OCI-LY3 (cell line): ENCODE results near the gene NEDD4L.

Experiments used
- H2AFZ ChIP-seq: fragments of 200-600, 300-600 bp; shearing (Covaris generic); 2 replicates; pipeline ENCODE4 v1.6.0; 2014; ENCODE audit warnings: antibody characterized with exemption, low read depth, low read length
- H3K27ac ChIP-seq: fragments of 200-600, 300-600 bp; sonication (generic); 2 replicates; pipeline ENCODE4 v1.5.1; 2014; ENCODE audit warnings: mild to moderate bottlenecking, low read length, moderate library complexity, mixed read lengths
- H3K27me3 ChIP-seq: fragments of 200-600, 300-600 bp; sonication (generic); 2 replicates; pipeline ENCODE4 v1.6.1; 2014; ENCODE audit warnings: low read depth, low read length, mixed read lengths
- H3K36me3 ChIP-seq: fragments of 200-600, 300-600 bp; sonication (generic); replicated peaks from 2 replicates; pipeline ENCODE3; 2014; ENCODE audit warnings: low read depth, low read length, mixed read lengths
- H3K4me1 ChIP-seq: fragments of 300-600, 200-600 bp; sonication (generic); 2 replicates; pipeline ENCODE4 v1.6.1; 2014; ENCODE audit warnings: low read length, mixed read lengths
- H3K4me2 ChIP-seq: fragments of 200-600, 300-600 bp; sonication (generic); 2 replicates; pipeline ENCODE4 v1.6.1; 2014; ENCODE audit warnings: low read length, mixed read lengths
- H3K4me3 ChIP-seq: fragments of 300-600, 200-600 bp; sonication (generic); 2 replicates; pipeline ENCODE4 v1.5.1; 2014; ENCODE audit warnings: antibody characterized with exemption, mild to moderate bottlenecking, low read length, moderate library complexity
- H3K79me2 ChIP-seq: fragments of 300-600, 200-600 bp; shearing (Covaris generic); 2 replicates; pipeline ENCODE4 v1.6.1; 2014; ENCODE audit warnings: mild to moderate bottlenecking, low read length, mixed read lengths
- H3K9ac ChIP-seq: fragments of 300-600, 200-600 bp; shearing (Covaris generic); 2 replicates; pipeline ENCODE4 v1.6.0; 2014; ENCODE audit warnings: mild to moderate bottlenecking, low read length, moderate library complexity
- H3K9me3 ChIP-seq: fragments of 200-600, 300-600 bp; shearing (Covaris generic); 2 replicates; pipeline ENCODE4 v1.6.1; 2014; ENCODE audit warnings: low read length, mixed read lengths; ENCODE audit not compliant: insufficient read depth
- H4K20me1 ChIP-seq: fragments of 200-600, 300-600 bp; sonication (generic); 2 replicates; pipeline ENCODE4 v1.6.1; 2016; ENCODE audit warnings: low read length, mixed read lengths; ENCODE audit not compliant: insufficient read depth
- EZH2phosphoT487 ChIP-seq: fragments of 200-600 bp; shearing (Covaris generic); IDR thresholded peaks from 2 replicates; pipeline ENCODE4 v1.6.1; 2018; ENCODE audit warnings: antibody characterized with exemption, mixed run types, low read depth
- TF ChIP-seq, protein P1 (sequence below): fragments of 200-600, 300-600 bp; sonication (generic); IDR thresholded peaks from 2 replicates; pipeline ENCODE4 v1.5.1; 2014; ENCODE audit warnings: antibody characterized with exemption, low read length, low read depth

NEDD4L gene

DNA sequence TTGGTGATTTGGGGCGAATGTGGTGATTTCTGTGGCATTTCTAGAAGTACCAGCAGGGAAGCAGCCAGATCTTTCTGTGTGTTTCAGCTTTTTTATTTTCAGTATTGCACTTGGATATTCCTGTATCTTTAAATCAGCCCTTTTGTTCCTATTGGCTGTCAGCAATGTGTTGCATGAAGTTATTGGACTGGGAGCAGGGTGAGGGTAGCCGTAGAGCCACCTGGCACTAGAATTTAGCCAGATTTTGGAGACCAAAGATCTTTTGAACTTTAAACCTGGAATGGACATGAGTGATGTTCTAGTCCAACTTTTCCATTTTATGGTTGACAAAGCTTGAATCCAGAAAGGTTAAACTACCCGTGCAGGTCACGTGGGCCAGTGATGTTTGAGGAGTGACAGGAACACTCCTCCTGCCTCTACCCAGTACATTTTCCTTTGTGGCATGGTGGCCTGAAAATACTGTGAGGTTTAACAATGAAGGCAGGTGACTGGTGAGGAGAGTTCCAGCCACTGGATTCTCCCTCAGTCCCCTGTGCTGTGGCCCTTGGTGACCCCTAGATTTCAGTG, 122.3 kb downstream of the NEDD4L start:
- Histone ChIP-seq H3K79me2 (no peaks in the 10 kb centered on the region), H3K4me3 (no peak overlapping the region), H2AFZ (no peak overlapping the region), H3K27me3 (no peaks in the 10 kb centered on the region), H3K9me3 (no peaks in the 10 kb centered on the region), H3K4me1 (no peaks in the 10 kb centered on the region), H3K9ac (no peak overlapping the region), H4K20me1 (no peaks in the 10 kb centered on the region), H3K36me3 (peaks cover 13% of the 10 kb centered on the region), H3K4me2 (no peak overlapping the region), H3K27ac (no peak overlapping the region)
- no peak for TF ChIP-seq EZH2phosphoT487
- TF ChIP-seq, protein P1, sequence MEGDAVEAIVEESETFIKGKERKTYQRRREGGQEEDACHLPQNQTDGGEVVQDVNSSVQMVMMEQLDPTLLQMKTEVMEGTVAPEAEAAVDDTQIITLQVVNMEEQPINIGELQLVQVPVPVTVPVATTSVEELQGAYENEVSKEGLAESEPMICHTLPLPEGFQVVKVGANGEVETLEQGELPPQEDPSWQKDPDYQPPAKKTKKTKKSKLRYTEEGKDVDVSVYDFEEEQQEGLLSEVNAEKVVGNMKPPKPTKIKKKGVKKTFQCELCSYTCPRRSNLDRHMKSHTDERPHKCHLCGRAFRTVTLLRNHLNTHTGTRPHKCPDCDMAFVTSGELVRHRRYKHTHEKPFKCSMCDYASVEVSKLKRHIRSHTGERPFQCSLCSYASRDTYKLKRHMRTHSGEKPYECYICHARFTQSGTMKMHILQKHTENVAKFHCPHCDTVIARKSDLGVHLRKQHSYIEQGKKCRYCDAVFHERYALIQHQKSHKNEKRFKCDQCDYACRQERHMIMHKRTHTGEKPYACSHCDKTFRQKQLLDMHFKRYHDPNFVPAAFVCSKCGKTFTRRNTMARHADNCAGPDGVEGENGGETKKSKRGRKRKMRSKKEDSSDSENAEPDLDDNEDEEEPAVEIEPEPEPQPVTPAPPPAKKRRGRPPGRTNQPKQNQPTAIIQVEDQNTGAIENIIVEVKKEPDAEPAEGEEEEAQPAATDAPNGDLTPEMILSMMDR: no peak

DNA sequence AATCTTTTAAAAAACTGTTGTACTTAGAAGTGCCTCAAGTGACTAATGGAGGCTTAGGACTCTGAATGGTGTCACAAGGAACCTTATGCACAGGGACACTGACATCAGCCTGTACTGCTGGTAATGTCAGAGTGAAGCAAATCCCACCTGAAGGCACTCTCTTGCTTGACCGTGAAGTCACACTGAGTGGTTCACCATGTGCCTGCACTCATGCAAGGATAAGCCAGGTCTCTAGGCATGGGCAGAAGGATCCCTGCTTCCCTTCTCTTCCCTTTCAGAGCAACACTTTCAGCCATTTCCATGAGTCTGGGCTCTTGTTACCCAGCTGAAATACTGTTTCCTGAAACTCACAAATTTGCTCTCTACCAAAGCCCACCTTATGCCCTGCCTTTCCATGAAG, 123.0 kb downstream of the NEDD4L start:
- Histone ChIP-seq H3K9ac (no peak overlapping the region), H3K79me2 (no peaks in the 10 kb centered on the region), H3K27ac (no peak overlapping the region), H4K20me1 (0 out of 2 replicates have a peak, but pooled peaks cover under 1% of the 10 kb centered on the region), H3K9me3 (no peaks in the 10 kb centered on the region), H3K4me1 (no peaks in the 10 kb centered on the region), H2AFZ (no peak overlapping the region), H3K36me3 (peaks cover 20% of the 10 kb centered on the region), H3K4me3 (no peak overlapping the region), H3K27me3 (no peaks in the 10 kb centered on the region), H3K4me2 (no peak overlapping the region)
- TF ChIP-seq, protein P1: no peak
- TF ChIP-seq EZH2phosphoT487: no peak

DNA sequence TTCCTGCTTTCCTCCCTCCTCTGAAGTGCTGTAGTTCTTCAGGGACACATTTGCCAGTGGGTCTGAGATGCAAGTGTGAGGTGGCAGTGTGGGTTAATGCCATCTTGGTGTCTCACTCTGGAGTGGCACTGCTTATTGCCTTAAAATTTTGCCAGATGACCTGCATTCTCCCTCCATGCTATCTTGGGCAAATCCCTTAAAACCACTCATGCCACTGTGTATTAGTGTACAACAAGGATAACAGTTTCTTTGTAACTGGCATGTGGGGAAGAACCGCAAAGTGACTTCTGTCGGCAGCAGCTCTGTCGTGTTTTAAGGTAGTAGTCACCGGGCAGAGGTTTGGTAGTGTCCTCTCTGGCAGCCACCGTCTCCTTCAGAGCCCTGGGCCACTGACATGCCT, 124.2 kb downstream of the NEDD4L start:
- Histone ChIP-seq H3K27ac (no peak overlapping the region), H3K9me3 (no peaks in the 10 kb centered on the region), H3K36me3 (peaks cover 17% of the 10 kb centered on the region), H2AFZ (no peak overlapping the region), H3K9ac (no peak overlapping the region), H3K4me3 (no peak overlapping the region), H4K20me1 (0 out of 2 replicates have a peak, but pooled peaks cover 2% of the 10 kb centered on the region), H3K4me1 (no peaks in the 10 kb centered on the region), H3K27me3 (no peaks in the 10 kb centered on the region), H3K79me2 (no peaks in the 10 kb centered on the region), H3K4me2 (no peak overlapping the region)
- TF ChIP-seq, protein P1: no peak
- TF ChIP-seq EZH2phosphoT487: no peak

DNA sequence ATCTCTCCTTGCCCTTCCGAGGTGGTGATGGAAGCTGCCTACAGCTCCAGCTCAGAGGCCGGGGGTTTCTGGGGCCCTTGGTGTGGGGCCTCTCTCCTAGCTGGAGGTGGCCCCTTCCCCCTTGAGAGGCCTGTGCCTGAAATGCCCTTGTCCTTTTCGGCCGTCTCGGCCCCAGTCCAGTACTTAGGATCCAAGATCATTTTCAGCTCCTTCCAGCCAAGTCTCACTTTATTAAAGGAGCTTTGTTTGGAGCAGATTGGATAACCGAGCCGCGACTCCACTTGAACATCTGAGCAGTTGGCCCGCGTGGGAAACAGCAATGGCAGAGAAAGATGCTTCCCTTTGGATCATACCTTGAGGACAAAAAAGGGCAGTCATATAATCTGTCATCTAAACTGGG, 125.0 kb downstream of the NEDD4L start:
- Histone ChIP-seq H3K4me1 (no peaks in the 10 kb centered on the region), H2AFZ (no peak overlapping the region), H3K27ac (no peak overlapping the region), H3K9me3 (no peaks in the 10 kb centered on the region), H3K4me2 (no peak overlapping the region), H3K27me3 (no peaks in the 10 kb centered on the region), H3K4me3 (no peak overlapping the region), H3K79me2 (no peaks in the 10 kb centered on the region), H3K9ac (no peak overlapping the region), H3K36me3 (peaks cover 17% of the 10 kb centered on the region), H4K20me1 (0 out of 2 replicates have a peak, but pooled peaks cover 8% of the 10 kb centered on the region)
- TF ChIP-seq EZH2phosphoT487: no peak
- TF ChIP-seq, protein P1: no peak
